Sigmoid colon (tissue), 7 donors: Measurements from ENCODE around the gene ANO6. TPM values are rescaled to one million over a fixed set of nuclear protein-coding genes. Genes with fewer than 3 reads are reported as not detected.
A peak's percentile ranks its signal among the peaks of the same experiment; 100 is the strongest.
"Not testable (repeated sequence)": the region's sequence is repeated elsewhere in the genome, so short reads cannot be mapped to it uniquely, and the experiment has no call there.

Experiments
- DNase-seq: peaks from one replicate; pipeline ENCODE4 v3.0.0-alpha.2; 2019
- H3K27ac ChIP-seq, 4 donors: fragments of 200-600 bp; sonication (generic); one replicate each; pipeline ENCODE4 v1.5.1; 2016 to 2019; ENCODE audit warnings: mild to moderate bottlenecking in 1 of 4
- H3K27me3 ChIP-seq, 3 donors: fragments of 200-600 bp; sonication (generic); one replicate each; pipeline ENCODE4 v1.5.1; 2019; ENCODE audit warnings: mild to moderate bottlenecking in 1 of 3
- H3K36me3 ChIP-seq, 4 donors: fragments of 200-600 bp; sonication (generic); one replicate each; pipeline ENCODE4 v1.5.1; 2016 to 2019
- H3K4me1 ChIP-seq, 4 donors: fragments of 200-600 bp; sonication (generic); one replicate each; pipeline ENCODE4 v1.5.1; 2017 to 2019
- H3K4me3 ChIP-seq, 4 donors: fragments of 200-600 bp; sonication (generic); one replicate each; pipeline ENCODE4 v1.5.1; 2017 to 2019; ENCODE audit warnings: mild to moderate bottlenecking in 2 of 4, moderate library complexity in 1 of 4
- H3K9me3 ChIP-seq, 4 donors: fragments of 200-600 bp in 3 of 4; sonication (generic) in 3 of 4; one replicate each; pipeline versions ENCODE4 v1.5.1 to v1.6.1; 2013 to 2019
- CTCF ChIP-seq, 4 experiments: fragments of 450-650 bp in 3 of 4; fragments of 200-600 bp in 1 of 4; IDR thresholded peaks; one replicate each; pipeline ENCODE4 v1.5.1; 2016 to 2019; ENCODE audit warnings: antibody characterized with exemption in 4 of 4, mild to moderate bottlenecking in 3 of 4, moderate library complexity in 2 of 4
- EP300 ChIP-seq, 4 donors: sonication (generic); formaldehyde crosslinking; IDR thresholded peaks; one replicate each; pipeline ENCODE4 v1.6.1; 2017; ENCODE audit warnings: antibody characterized with exemption in 4 of 4
- POLR2A ChIP-seq, 2 donors: fragments of 450-650 bp; IDR thresholded peaks; one replicate each; pipeline ENCODE4 v1.6.1; 2016; ENCODE audit warnings: antibody characterized with exemption in 2 of 2, mild to moderate bottlenecking in 2 of 2, moderate library complexity in 2 of 2
- POLR2AphosphoS5 ChIP-seq, 4 donors: sonication (generic); formaldehyde crosslinking; IDR thresholded peaks; one replicate each; pipeline ENCODE4 v1.6.1; 2017; ENCODE audit warnings: antibody characterized with exemption in 4 of 4
- WGBS, 2 donors: extraction: QIAGEN DNeasy Blood & Tissue Kit; methylation state at CpG; one replicate each; pipeline ENCODE4 v1.1.7; 2013; 5-methylcytosine and 5-hydroxymethylcytosine counted together
- intact Hi-C: fragments of 100-400 bp; cut with DNase I; formaldehyde crosslinking; loops from one replicate; pipeline ENCODE4 v1.15.1; 2023
- polyA plus RNA-seq, 3 donors: library from polyadenylated mRNA; stranded (reverse); fragments of 200-250 nt; gene quantifications; one replicate each; pipeline ENCODE4 v1.2.3, GENCODE V29; 2013
- total RNA-seq, 4 donors: library from RNA; depleted of rRNA; stranded (reverse); fragments of >200 nt; gene quantifications; one replicate each; pipeline ENCODE4 v1.1.0, GENCODE V29; 2016
- donor health status: healthy with polysubstance abuse.
- donor health status: Bipolar disorder and iron deficiency.
- donor health status: healthy.

The ANO6 gene
- total and polyA plus RNA-seq, 7 donors = 1.2 to 107 (median 98.5) TPM

DNA sequence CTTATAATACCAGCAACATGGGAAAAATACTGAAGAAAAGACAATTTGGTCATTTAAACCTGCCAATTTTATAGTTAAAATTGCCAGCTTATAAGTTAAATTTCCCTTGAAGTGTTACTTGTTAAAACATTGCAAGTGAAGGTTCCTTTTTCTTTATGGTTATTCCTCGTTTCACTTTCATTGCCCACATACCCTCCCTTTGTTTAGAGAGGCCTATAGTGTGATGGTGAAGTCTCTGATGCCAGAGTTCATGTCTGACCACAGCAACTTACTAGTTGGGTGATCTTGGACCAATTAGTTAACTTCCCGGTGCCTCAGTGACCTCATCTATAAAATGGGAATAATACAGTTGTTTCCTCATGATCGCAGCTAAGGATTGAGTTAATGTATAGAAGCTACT, 173.5 kb downstream of the ANO6 start:
- no peaks in the 10 kb centered on the region for H3K4me1 ChIP-seq
- intact Hi-C loops = loop anchor here (2.0 to 5.0 kb wide), 2 partner anchors 122 to 219 kb away; no protein-coding TSS in a partner anchor
- H3K4me3 ChIP-seq = no peak overlapping the region
- H3K9me3 ChIP-seq = no peaks in the 10 kb centered on the region
- no peak overlapping the region for H3K27ac ChIP-seq
- WGBS, 2 donors = 79 to 81% methylated on average over 3 of the region's 3 CpGs
- no peak for DNase-seq
- H3K27me3 ChIP-seq = no peaks in the 10 kb centered on the region
- H3K36me3 ChIP-seq = peaks cover 3 to 58% (median 14%) of the 10 kb centered on the region in 4 donors
- TF ChIP-seq CTCF (IDR thresholded peaks at IDR 0.05) (no peak), EP300 (IDR thresholded peaks at IDR 0.05) (no peak), POLR2AphosphoS5 (IDR thresholded peaks at IDR 0.05) (no peak), POLR2A (IDR thresholded peaks at IDR 0.05) (no peak)

DNA sequence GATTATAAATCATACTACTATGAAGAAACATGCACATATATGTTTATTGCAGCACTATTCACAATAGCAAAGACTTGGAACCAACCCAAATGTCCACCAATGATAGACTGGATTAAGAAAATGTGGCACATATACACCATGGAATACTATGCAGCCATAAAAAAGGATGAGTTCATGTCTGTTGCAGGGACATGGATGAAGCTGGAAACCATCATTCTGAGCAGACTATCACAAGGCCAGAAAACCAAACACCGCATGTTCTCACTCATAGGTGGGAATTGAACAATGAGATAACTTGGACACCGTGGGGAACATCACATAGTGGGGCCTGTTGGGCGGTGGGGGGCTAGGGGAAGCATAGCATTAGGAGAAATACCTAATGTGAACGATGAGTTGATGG, 181.6 kb downstream of the ANO6 start:
- H3K36me3 ChIP-seq, H3K9me3 ChIP-seq, H3K27ac ChIP-seq, DNase-seq, intact Hi-C loops, H3K27me3 ChIP-seq, H3K4me3 ChIP-seq: not testable (repeated sequence)
- peaks cover 0 to 18% (median 7%) of the 10 kb centered on the region in 4 donors for H3K4me1 ChIP-seq
- 95 to 98% methylated on average over 4 of the region's 4 CpGs for WGBS, 2 donors

GRCh38 chr12:45398552-45398951, 182.7 kb downstream of the ANO6 start:
- no peak overlapping the region for H3K27ac ChIP-seq
- DNase-seq = no peak
- no peaks in the 10 kb centered on the region for H3K27me3 ChIP-seq
- TF ChIP-seq EP300 (IDR thresholded peaks at IDR 0.05) (no peak), POLR2AphosphoS5 (IDR thresholded peaks at IDR 0.05) (no peak), CTCF (IDR thresholded peaks at IDR 0.05) (no peak), POLR2A (IDR thresholded peaks at IDR 0.05) (no peak)
- H3K9me3 ChIP-seq = no peaks in the 10 kb centered on the region
- peaks cover 0 to 21% (median 7%) of the 10 kb centered on the region in 4 donors for H3K4me1 ChIP-seq
- no peak overlapping the region for H3K4me3 ChIP-seq
- WGBS, 2 donors = 85 to 95% methylated on average over 4 of the region's 4 CpGs
- H3K36me3 ChIP-seq = peaks cover 0 to 10% (median 2%) of the 10 kb centered on the region in 4 donors
- intact Hi-C loops = no loop called here

GRCh38 chr12:45400991-45401390, 185.1 kb downstream of the ANO6 start:
- Histone ChIP-seq H3K4me1 (peaks cover 0 to 21% (median 7%) of the 10 kb centered on the region in 4 donors), H3K27ac (peak overlapping the region in 1 of 4 donors; percentile 52), H3K9me3 (no peaks in the 10 kb centered on the region), H3K27me3 (no peaks in the 10 kb centered on the region), H3K36me3 (peaks cover 0 to 34% (median 7%) of the 10 kb centered on the region in 4 donors), H3K4me3 (no peak overlapping the region)
- 80 to 84% methylated on average over 2 of the region's 2 CpGs for WGBS, 2 donors
- TF ChIP-seq EP300 (IDR thresholded peaks at IDR 0.05) = no peak
- no peak for TF ChIP-seq POLR2A (IDR thresholded peaks at IDR 0.05)
- no peak for TF ChIP-seq CTCF (IDR thresholded peaks at IDR 0.05)
- no peak for TF ChIP-seq POLR2AphosphoS5 (IDR thresholded peaks at IDR 0.05)
- DNase-seq = no peak
- intact Hi-C loops = loop anchor here (10.0 kb wide), 1 partner anchor 324 kb away; the partner anchor contains the start of gene ARID2

DNA sequence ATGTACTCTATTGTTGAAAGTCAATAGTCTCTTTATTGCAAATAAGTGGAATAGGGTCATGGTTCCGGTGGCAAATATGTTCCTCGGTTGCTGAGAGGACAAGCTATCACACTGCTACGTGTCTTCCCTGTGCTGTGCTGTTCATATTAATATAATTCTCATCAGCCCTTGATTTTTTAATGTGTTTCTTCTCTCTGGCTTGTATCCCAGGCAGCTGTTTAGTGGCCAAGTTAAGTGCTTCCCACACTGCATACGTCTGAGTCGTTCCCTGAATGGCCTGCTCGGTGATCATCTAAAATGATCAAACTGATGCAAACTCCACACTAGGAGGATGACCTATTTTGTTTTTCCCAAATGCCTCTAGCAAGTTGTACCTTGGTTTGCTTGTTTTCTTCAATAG, 186.4 kb downstream of the ANO6 start:
- 79 to 86% methylated on average over 6 of the region's 6 CpGs for WGBS, 2 donors
- intact Hi-C loops = loop anchor here (10.0 kb wide), 1 partner anchor 323 kb away; the partner anchor contains the start of gene ARID2
- Histone ChIP-seq H3K4me1 (peaks cover 0 to 21% (median 7%) of the 10 kb centered on the region in 4 donors), H3K27me3 (no peaks in the 10 kb centered on the region), H3K4me3 (no peak overlapping the region), H3K9me3 (no peaks in the 10 kb centered on the region), H3K27ac (peak overlapping the region in 2 of 4 donors; percentile 22 to 52), H3K36me3 (peaks cover 0 to 39% (median 7%) of the 10 kb centered on the region in 4 donors)
- TF ChIP-seq EP300 (IDR thresholded peaks at IDR 0.05) (peak in 1 of 4 donors; percentile 55), POLR2AphosphoS5 (IDR thresholded peaks at IDR 0.05) (peak in 2 of 4 donors; percentile 33 to 55), CTCF (IDR thresholded peaks at IDR 0.05) (no peak)
- DNase-seq = no peak
